ENCODE data around the gene COBL. TPM values are rescaled to one million over a fixed set of nuclear protein-coding genes. Genes with fewer than 3 reads are reported as not detected.

The COBL gene
- total and polyA plus RNA-seq, 2 of the 4 experiments (the other 2 are of a cell fraction) = under 0.01 TPM; not detected in 1

DNA sequence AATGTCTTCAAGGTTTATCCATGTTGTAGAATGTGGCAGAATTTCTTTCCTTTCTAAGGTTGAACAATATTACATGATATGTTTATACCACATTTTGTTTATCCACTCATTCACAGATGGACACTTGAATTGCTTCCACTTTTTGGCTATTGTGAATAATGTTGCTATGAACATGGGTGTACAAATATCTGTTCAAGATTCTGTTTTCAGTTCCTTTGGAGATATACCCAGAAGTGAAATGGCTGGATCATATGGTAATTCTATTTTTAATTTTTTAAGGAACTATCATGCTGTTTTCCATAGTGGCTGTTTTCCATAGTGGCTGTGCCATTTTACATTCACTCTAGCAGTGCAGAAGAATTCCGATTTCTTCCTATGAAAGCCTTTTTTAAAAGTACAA, 339.2 kb downstream of the COBL start:
- H2BK5ac ChIP-seq (ENCODE audit: low read depth, low read length, poor library complexity, severe bottlenecking) = no peak overlapping the region
- H3K36me3 ChIP-seq (ENCODE audit: control insufficient read depth, insufficient read depth, low read length) = no peaks in the 10 kb centered on the region
- intact Hi-C loops (cut with micrococcal nuclease) = no loop called here

More for the DNA sequence above, 339.2 kb downstream of the COBL start:
- ChIA-PET CTCF (no interaction called here), POLR2A (ENCODE audit: unreplicated experiment) (no interaction called here)
- H3K4ac ChIP-seq (ENCODE audit: low read depth, low read length) = no peak overlapping the region
- H3K9ac ChIP-seq (ENCODE audit: low read depth, low read length) = no peak overlapping the region
- no peaks in the 10 kb centered on the region for H3K4me1 ChIP-seq (ENCODE audit: control insufficient read depth, insufficient read depth, low read length)
- no peak overlapping the region for H3K27ac ChIP-seq (ENCODE audit: insufficient read depth, low read length)
- dilution Hi-C loops (cut with HindIII; ENCODE audit: low sequenced_read_pairs, unreplicated experiment) = no loop called here
- no peak overlapping the region for H3K56ac ChIP-seq (ENCODE audit: extremely low read depth, insufficient read depth, low read length)
- H2BK120ac ChIP-seq (ENCODE audit: low read depth, low read length) = no peak overlapping the region
- H2AK9ac ChIP-seq (replicated peaks; ENCODE audit: low read depth, low read length, poor library complexity) = no peak overlapping the region
- ATAC-seq (ENCODE audit: low read depth) = no peak
- no peak overlapping the region for H3K14ac ChIP-seq (replicated peaks; ENCODE audit: low read depth, low read length)
- no peak for DNase-seq
- BruUV-seq (replicated peaks) = no TSS peak
- H3K27me3 ChIP-seq (ENCODE audit: control insufficient read depth, insufficient read depth, low read length) = peaks cover 14% of the 10 kb centered on the region
- no peaks in the 10 kb centered on the region for H4K20me1 ChIP-seq (ENCODE audit: insufficient read depth, low read length)
- no peak overlapping the region for H4K91ac ChIP-seq (ENCODE audit: insufficient read depth, low read depth, low read length)
- no peak overlapping the region for H2BK20ac ChIP-seq (ENCODE audit: low read depth, low read length)
- H2AK5ac ChIP-seq (ENCODE audit: low read depth, low read length) = no peak overlapping the region
- H4K5ac ChIP-seq (ENCODE audit: low read depth, low read length) = no peak overlapping the region
- no peaks in the 10 kb centered on the region for H3K79me1 ChIP-seq (ENCODE audit: low read depth in 1 of 2, low read length in 2 of 2)
- no peak overlapping the region for H3K18ac ChIP-seq (ENCODE audit: low read depth, low read length)
- H3K23ac ChIP-seq (ENCODE audit: low read depth, low read length) = no peak overlapping the region
- peaks cover 3% of the 10 kb centered on the region; the same call in 1 of the 2 replicates for H3K9me3 ChIP-seq (ENCODE audit: control insufficient read depth, insufficient read depth, low read length)
- TF ChIP-seq SMC3 (IDR thresholded peaks at IDR 0.05; ENCODE audit: low read depth, low read length) = no peak
- no peak for TF ChIP-seq RAD21 (IDR thresholded peaks at IDR 0.05; ENCODE audit: low read length)
- no peak for TF ChIP-seq POLR2A (IDR thresholded peaks at IDR 0.05; ENCODE audit: low read depth, low read length)
- TF ChIP-seq CHD1 (IDR thresholded peaks at IDR 0.05; ENCODE audit: low read depth, low read length) = no peak
- TF ChIP-seq, protein P1, sequence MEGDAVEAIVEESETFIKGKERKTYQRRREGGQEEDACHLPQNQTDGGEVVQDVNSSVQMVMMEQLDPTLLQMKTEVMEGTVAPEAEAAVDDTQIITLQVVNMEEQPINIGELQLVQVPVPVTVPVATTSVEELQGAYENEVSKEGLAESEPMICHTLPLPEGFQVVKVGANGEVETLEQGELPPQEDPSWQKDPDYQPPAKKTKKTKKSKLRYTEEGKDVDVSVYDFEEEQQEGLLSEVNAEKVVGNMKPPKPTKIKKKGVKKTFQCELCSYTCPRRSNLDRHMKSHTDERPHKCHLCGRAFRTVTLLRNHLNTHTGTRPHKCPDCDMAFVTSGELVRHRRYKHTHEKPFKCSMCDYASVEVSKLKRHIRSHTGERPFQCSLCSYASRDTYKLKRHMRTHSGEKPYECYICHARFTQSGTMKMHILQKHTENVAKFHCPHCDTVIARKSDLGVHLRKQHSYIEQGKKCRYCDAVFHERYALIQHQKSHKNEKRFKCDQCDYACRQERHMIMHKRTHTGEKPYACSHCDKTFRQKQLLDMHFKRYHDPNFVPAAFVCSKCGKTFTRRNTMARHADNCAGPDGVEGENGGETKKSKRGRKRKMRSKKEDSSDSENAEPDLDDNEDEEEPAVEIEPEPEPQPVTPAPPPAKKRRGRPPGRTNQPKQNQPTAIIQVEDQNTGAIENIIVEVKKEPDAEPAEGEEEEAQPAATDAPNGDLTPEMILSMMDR (conservative IDR thresholded peaks at IDR 0.05; ENCODE audit: low read depth, low read length) = no peak
- no peak for TF ChIP-seq MXI1 (IDR thresholded peaks at IDR 0.05; ENCODE audit: borderline replicate concordance, low read depth, low read length)
- TF ChIP-seq MAZ (IDR thresholded peaks at IDR 0.05; ENCODE audit: borderline replicate concordance, low read depth, low read length) = no peak
- no peak for TF ChIP-seq BHLHE40 (IDR thresholded peaks at IDR 0.05; ENCODE audit: low read depth, low read length)
- TF ChIP-seq, protein P2, sequence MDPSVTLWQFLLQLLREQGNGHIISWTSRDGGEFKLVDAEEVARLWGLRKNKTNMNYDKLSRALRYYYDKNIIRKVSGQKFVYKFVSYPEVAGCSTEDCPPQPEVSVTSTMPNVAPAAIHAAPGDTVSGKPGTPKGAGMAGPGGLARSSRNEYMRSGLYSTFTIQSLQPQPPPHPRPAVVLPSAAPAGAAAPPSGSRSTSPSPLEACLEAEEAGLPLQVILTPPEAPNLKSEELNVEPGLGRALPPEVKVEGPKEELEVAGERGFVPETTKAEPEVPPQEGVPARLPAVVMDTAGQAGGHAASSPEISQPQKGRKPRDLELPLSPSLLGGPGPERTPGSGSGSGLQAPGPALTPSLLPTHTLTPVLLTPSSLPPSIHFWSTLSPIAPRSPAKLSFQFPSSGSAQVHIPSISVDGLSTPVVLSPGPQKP (IDR thresholded peaks at IDR 0.05; ENCODE audit: borderline replicate concordance, low read depth, low read length) = no peak
- H3K9me1 ChIP-seq (ENCODE audit: insufficient read depth, low read length) = no peaks in the 10 kb centered on the region
- no peak overlapping the region for H2BK15ac ChIP-seq (ENCODE audit: low read depth, low read length)
- H3K4me2 ChIP-seq (ENCODE audit: low read depth, low read length) = no peak overlapping the region
- H2AFZ ChIP-seq (replicated peaks; ENCODE audit: low read length, poor library complexity) = no peak overlapping the region
- in situ Hi-C loops (cut with MboI; ENCODE audit: low sequenced_read_pairs) = no loop called here
- no CpG with 5 or more reads among the region's 1 CpG for WGBS, 2 experiments (ENCODE audit: extremely low coverage in 2 of 2, insufficient read length in 1 of 2)
- H3K4me3 ChIP-seq (ENCODE audit: insufficient read depth, low read depth, low read length) = no peak overlapping the region
- H4K8ac ChIP-seq (ENCODE audit: low read depth in 2 of 2, low read length in 2 of 2) = no peak overlapping the region

Measured in IMR-90 (cell line).